CD8-positive, alpha-beta memory T cell (primary cell): ENCODE data around the gene MAPK14. TPM values are rescaled to one million over a fixed set of nuclear protein-coding genes. Genes with fewer than 3 reads are reported as not detected.
"Not testable (repeated sequence)": the region's sequence is repeated elsewhere in the genome, so short reads cannot be mapped to it uniquely, and the experiment has no call there.

Source experiments
- CTCF ChIA-PET: fragments of 350-600 bp; sonication (Branson Sonifier 250); formaldehyde crosslinking; loops from one replicate; lab custom pipeline; 2021; ENCODE audit warnings: antibody characterized with exemption; lab: Charles Lee
- POLR2A ChIA-PET: fragments of 350-600 bp; sonication (Branson Sonifier 250); formaldehyde crosslinking; loops from one replicate; lab custom pipeline; 2021; ENCODE audit warnings: antibody characterized with exemption; lab: Charles Lee
- DNase-seq, 5 donors: peaks; one replicate each; pipeline versions ENCODE4 v3.0.0 to v3.0.0-alpha.2; 2020 to 2022; ENCODE audit warnings: mixed read lengths in 1 of 5
- H3K27ac ChIP-seq: one replicate; pipeline ENCODE4 v1.7.0; 2013; ENCODE audit warnings: low read depth, mild to moderate bottlenecking, low read length, moderate library complexity
- H3K27me3 ChIP-seq: 2 replicates; pipeline ENCODE4 v1.7.0; 2013; ENCODE audit warnings: low read length, mild to moderate bottlenecking; ENCODE audit not compliant: insufficient read depth, poor library complexity, severe bottlenecking
- H3K36me3 ChIP-seq: 2 replicates; pipeline ENCODE4 v1.7.0; 2013; ENCODE audit warnings: mild to moderate bottlenecking, low read length, moderate library complexity; ENCODE audit not compliant: insufficient read depth
- H3K4me1 ChIP-seq: 2 replicates; pipeline ENCODE4 v1.7.0; 2013; ENCODE audit warnings: mild to moderate bottlenecking, low read length, moderate library complexity; ENCODE audit not compliant: insufficient read depth
- H3K4me3 ChIP-seq: 2 replicates; pipeline ENCODE4 v1.7.0; 2013; ENCODE audit warnings: mild to moderate bottlenecking, low read length
- H3K9me3 ChIP-seq: 2 replicates; pipeline ENCODE4 v1.7.0; 2013; ENCODE audit warnings: mild to moderate bottlenecking, low read length
- H3K27ac Mint-ChIP-seq, 8 donors: one replicate each; pipeline ENCODE4 v1.8.0; 2020 to 2021; ENCODE audit warnings: mixed read lengths in 8 of 8, mild to moderate bottlenecking in 6 of 8, inconsistent platforms in 3 of 8, moderate library complexity in 3 of 8
- H3K27me3 Mint-ChIP-seq, 2 donors: one replicate each; pipeline ENCODE4 v1.8.0; 2020 to 2021; ENCODE audit warnings: mixed read lengths in 2 of 2, mild to moderate bottlenecking in 1 of 2, moderate library complexity in 1 of 2
- H3K36me3 Mint-ChIP-seq, 3 donors: one replicate each; pipeline ENCODE4 v1.8.0; 2020 to 2021; ENCODE audit warnings: mixed read lengths in 3 of 3, inconsistent platforms in 1 of 3, mild to moderate bottlenecking in 1 of 3
- H3K4me1 Mint-ChIP-seq, 3 donors: one replicate each; pipeline ENCODE4 v1.8.0; 2020 to 2021; ENCODE audit warnings: mixed read lengths in 3 of 3, inconsistent platforms in 1 of 3, mild to moderate bottlenecking in 1 of 3
- H3K4me3 Mint-ChIP-seq, 7 donors: one replicate each; pipeline ENCODE4 v1.8.0; 2020 to 2021; ENCODE audit warnings: mixed read lengths in 7 of 7, mild to moderate bottlenecking in 6 of 7, moderate library complexity in 4 of 7, inconsistent platforms in 2 of 7
- H3K9me3 Mint-ChIP-seq, 5 donors: one replicate each; pipeline ENCODE4 v1.8.0; 2020 to 2022; ENCODE audit warnings: mixed read lengths in 5 of 5, mild to moderate bottlenecking in 3 of 5, moderate library complexity in 2 of 5, inconsistent platforms in 1 of 5
- polyA plus RNA-seq: library from polyadenylated mRNA; unstranded; fragments of 300-500 nt; fragmentation: Illumina TruSeq; gene quantifications from one replicate; pipeline ENCODE4 v1.2.3, GENCODE V29; 2021
- total RNA-seq, 2 experiments: library from RNA; stranded (reverse); gene quantifications; one replicate each; pipeline ENCODE4 v1.2.3, GENCODE V29; 2021

MAPK14 gene
- total and polyA plus RNA-seq, 3 experiments from 2014 or later = 46.5 to 52.5 (median 48.4) TPM

DNA sequence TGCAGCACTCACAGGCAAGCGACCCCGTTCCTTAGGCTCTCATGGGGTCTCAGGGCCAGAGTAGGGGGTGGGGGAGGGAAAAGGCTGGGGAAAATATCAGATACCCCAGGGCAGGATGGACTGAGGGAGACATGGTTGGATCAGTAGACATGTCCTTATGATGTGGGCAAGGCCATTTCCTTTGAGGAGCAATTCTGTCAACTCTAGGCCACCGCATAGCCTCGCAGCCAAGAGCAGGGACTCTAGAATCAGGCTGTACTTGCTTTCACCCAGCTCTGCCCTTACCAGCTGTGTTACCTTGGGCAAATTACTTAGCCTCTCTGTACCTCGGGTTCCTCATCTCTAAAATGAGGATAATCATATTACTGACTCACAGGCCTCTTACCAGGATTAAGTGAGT is 100.5 kb downstream of the MAPK14 start:
- Mint-ChIP-seq H3K9me3 (no peaks in the 10 kb centered on the region), H3K4me3 (peak overlapping the region in 2 of 7 donors; percentile 50 to 76), H3K27ac (peak overlapping the region in 2 of 8 donors; percentile 51 to 84), H3K36me3 (peaks cover 0 to 10% (median 3%) of the 10 kb centered on the region in 3 donors), H3K4me1 (peaks cover 63 to 83% (median 71%) of the 10 kb centered on the region in 3 donors), H3K27me3 (no peaks in the 10 kb centered on the region)
- no peaks in the 10 kb centered on the region for H3K9me3 ChIP-seq
- no peak for DNase-seq
- H3K4me3 ChIP-seq = no peak overlapping the region
- H3K4me1 ChIP-seq = peaks cover 59% of the 10 kb centered on the region
- H3K36me3 ChIP-seq = peaks cover 3% of the 10 kb centered on the region
- ChIA-PET POLR2A (no interaction called here), CTCF (no interaction called here)
- no peaks in the 10 kb centered on the region for H3K27me3 ChIP-seq
- no peak overlapping the region for H3K27ac ChIP-seq

DNA sequence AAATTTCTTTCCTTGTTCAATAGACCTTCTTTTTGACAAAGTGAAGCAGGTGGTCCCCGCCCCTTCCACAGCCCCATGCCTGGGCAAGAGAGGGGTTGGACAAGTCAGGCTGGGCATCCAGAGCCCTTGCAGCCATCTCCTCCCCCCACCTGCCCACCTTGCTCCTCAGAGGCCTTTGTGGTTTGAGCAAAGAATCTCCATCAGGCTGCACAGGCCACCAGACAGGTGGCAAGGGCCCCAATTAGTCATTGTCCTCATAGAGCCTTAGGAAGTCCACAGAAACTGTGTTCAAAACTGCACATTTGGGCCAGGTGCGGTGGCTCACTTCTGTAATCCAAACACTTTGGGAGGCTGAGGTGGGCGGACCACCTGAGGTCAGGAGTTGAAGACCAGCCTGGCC is 101.2 kb downstream of the MAPK14 start:
- H3K36me3 ChIP-seq = peaks cover 4% of the 10 kb centered on the region
- Mint-ChIP-seq H3K9me3 (no peaks in the 10 kb centered on the region), H3K4me1 (peaks cover 63 to 83% (median 71%) of the 10 kb centered on the region in 3 donors), H3K36me3 (peaks cover 0 to 18% (median 10%) of the 10 kb centered on the region in 3 donors), H3K27ac (peak overlapping the region in 5 of 8 donors; percentile 17 to 84 (median 74)), H3K27me3 (no peaks in the 10 kb centered on the region), H3K4me3 (peak overlapping the region in 6 of 7 donors; percentile 38 to 88 (median 84))
- H3K4me1 ChIP-seq = peaks cover 56% of the 10 kb centered on the region
- no peak overlapping the region for H3K27ac ChIP-seq
- no peak for DNase-seq
- H3K4me3 ChIP-seq = no peak overlapping the region
- no peaks in the 10 kb centered on the region for H3K9me3 ChIP-seq
- H3K27me3 ChIP-seq = no peaks in the 10 kb centered on the region
- CTCF ChIA-PET = no interaction called here
- POLR2A ChIA-PET = no interaction called here

DNA sequence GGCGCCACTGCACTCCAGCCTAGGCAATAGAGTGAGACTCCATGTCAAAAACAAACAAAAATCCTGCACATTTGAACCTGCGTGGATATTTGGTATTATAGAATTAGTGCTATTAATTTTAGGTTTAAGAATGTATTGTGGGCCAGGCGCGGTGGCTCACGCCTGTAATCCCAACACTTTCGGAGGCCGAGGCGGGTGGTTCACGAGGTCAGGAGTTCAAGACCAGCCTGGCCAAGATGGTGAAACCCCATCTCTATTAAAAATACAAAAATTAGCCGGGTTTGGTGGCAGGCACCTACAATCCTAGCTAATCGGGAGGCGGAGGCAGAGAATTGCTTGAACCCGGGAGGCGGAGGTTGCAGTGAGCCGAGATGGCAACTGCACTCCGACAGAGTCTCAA is 101.7 kb downstream of the MAPK14 start:
- H3K9me3 ChIP-seq, DNase-seq, H3K27ac ChIP-seq, H3K9me3 Mint-ChIP-seq, H3K36me3 ChIP-seq, H3K27me3 Mint-ChIP-seq, H3K4me3 ChIP-seq, H3K27me3 ChIP-seq: not testable (repeated sequence)
- POLR2A ChIA-PET = interaction anchor here (2.3 to 2.6 kb wide), 2 partner anchors 68 to 101 kb away, joined by 11 to 14 read pairs; partner anchors contain the start of genes BRPF3 and MAPK14
- peaks cover 59 to 80% (median 72%) of the 10 kb centered on the region in 3 donors for H3K4me1 Mint-ChIP-seq
- H3K27ac Mint-ChIP-seq = peak overlapping the region in 4 of 8 donors; percentile 3 to 96 (median 71)
- CTCF ChIA-PET = interaction anchor here (1.7 to 2.7 kb wide), 2 partner anchors 101 to 173 kb away, joined by 5 to 18 read pairs; partner anchors contain the start of gene MAPK14
- H3K36me3 Mint-ChIP-seq = peaks cover 0 to 20% (median 12%) of the 10 kb centered on the region in 3 donors
- H3K4me3 Mint-ChIP-seq = peak overlapping the region; percentile 37 to 88 (median 85)
- peaks cover 53% of the 10 kb centered on the region for H3K4me1 ChIP-seq

DNA sequence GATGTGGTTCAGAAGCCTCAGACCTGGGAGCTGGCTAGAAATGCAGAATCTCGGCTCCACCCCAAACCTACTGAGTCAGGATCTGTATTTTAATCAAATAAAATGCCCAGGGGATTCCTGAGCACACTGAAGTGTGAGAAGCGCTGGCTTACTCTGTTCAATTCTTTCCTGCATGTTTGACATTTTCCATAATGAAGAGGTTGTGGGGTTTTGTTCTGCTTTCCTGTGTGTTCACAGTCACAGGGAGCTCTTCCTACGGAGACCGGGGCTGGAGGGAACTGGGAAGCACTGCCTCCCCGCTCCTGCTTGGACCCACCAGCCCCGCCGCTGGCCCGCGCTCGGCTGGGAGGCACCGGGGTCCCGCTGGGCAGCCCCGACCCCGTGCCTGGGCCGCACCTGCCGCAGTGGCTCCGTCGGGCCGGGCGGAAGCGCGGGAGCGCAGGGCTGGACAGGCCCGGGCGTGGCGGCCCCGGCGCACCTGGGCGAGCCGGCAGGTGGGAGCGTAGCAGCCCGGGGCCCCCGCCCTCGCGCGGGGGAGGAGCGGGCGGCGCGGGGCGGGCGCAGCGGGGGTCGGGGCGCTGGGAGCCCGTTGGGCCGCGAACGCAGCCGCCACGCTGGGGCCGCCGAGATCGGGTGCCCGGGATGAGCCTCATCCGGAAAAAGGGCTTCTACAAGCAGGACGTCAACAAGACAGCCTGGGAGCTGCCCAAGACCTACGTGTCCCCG is 102.5 kb downstream of the MAPK14 start, which contains the start of gene MAPK13:
Gene MAPK13 (plus strand): TSS at position 573 of the 726 bp plus-strand sequence. CDS start 70 bp downstream, at position 643.
- H3K4me3 Mint-ChIP-seq = peak within 1 kb of the TSS; percentile 88 to 96 (median 89)
- peaks cover 57 to 74% (median 68%) of the 10 kb centered on the region in 3 donors for H3K4me1 Mint-ChIP-seq
- POLR2A ChIA-PET = interaction anchor here (2.3 to 2.6 kb wide), 2 partner anchors 67 to 102 kb away, joined by 11 to 14 read pairs; partner anchors contain the start of genes BRPF3 and MAPK14
- Histone ChIP-seq H3K4me1 (peaks cover 51% of the 10 kb centered on the region), H3K9me3 (no peaks in the 10 kb centered on the region), H3K36me3 (peaks cover 4% of the 10 kb centered on the region), H3K4me3 (peak within 1 kb of the TSS; percentile 86), H3K27me3 (no peaks in the 10 kb centered on the region), H3K27ac (peak within 1 kb of the TSS; percentile 49)
- H3K27ac Mint-ChIP-seq = peak within 1 kb of the TSS; percentile 91 to 96 (median 94)
- peaks cover 0 to 24% (median 13%) of the 10 kb centered on the region in 3 donors for H3K36me3 Mint-ChIP-seq
- no peaks in the 10 kb centered on the region for H3K27me3 Mint-ChIP-seq
- peak in 1 of 5 donors; percentile 51 for DNase-seq
- H3K9me3 Mint-ChIP-seq = no peaks in the 10 kb centered on the region
- CTCF ChIA-PET = interaction anchor here (1.7 to 2.7 kb wide), 3 partner anchors 9 to 172 kb away, joined by 5 to 18 read pairs (median 17); partner anchors contain the start of gene MAPK14

DNA sequence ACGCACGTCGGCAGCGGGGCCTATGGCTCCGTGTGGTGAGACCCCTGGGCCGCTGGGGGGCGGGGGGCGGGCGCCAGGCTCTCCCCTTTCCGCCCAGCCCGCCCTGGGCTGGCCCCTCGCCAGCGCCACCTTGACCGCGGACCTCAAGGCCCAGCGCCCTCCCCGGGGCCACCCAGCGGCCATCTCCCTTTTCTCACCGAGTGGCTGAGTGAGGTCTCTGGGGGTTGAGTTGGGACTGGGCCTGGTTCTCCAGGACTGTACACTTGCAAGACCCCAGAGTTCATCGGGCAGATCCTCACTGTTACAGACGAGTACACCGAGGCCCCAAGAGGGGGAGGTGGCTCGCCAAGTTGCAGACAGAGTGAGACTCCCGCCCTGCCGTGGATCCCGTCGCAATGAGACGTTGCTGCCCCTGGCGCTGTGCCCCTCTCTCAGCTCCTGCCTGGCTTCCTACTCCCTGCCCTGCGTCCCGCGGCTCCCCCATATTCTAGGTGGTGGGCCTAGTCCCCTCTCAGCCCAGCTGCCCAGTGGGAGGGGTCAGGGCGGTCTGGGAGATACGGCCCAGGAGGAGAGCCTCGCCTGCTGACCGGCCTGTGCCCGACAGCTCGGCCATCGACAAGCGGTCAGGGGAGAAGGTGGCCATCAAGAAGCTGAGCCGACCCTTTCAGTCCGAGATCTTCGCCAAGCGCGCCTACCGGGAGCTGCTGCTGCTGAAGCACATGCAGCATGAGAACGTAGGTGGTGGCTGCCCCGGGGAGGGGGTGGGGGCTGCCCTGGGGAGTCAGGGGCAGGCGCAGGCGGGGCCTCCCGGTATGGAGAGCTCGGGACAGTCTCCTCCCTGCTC is 103.3 kb downstream of the MAPK14 start:
- H3K4me1 ChIP-seq = peaks cover 48% of the 10 kb centered on the region
- H3K27me3 Mint-ChIP-seq = no peaks in the 10 kb centered on the region
- peak overlapping the region; percentile 49 for H3K27ac ChIP-seq
- H3K9me3 Mint-ChIP-seq = no peaks in the 10 kb centered on the region
- ChIA-PET POLR2A (interaction anchor here (0.8 to 2.6 kb wide), 10 partner anchors 10 to 238 kb away, joined by 3 to 16 read pairs (median 4); partner anchors contain the start of genes BRPF3 and MAPK14), CTCF (interaction anchor here (0.8 to 2.7 kb wide), 15 partner anchors 9 to 227 kb away, joined by 3 to 18 read pairs (median 4); partner anchors contain the start of gene MAPK14)
- H3K4me3 Mint-ChIP-seq = peak overlapping the region; percentile 88 to 96 (median 89)
- DNase-seq = peak; percentile 44 to 79 (median 58)
- H3K27ac Mint-ChIP-seq = peak overlapping the region; percentile 90 to 96 (median 93)
- peaks cover 9% of the 10 kb centered on the region for H3K36me3 ChIP-seq
- no peaks in the 10 kb centered on the region for H3K27me3 ChIP-seq
- peaks cover 0 to 32% (median 14%) of the 10 kb centered on the region in 3 donors for H3K36me3 Mint-ChIP-seq
- H3K4me3 ChIP-seq = peak overlapping the region; percentile 86
- H3K9me3 ChIP-seq = no peaks in the 10 kb centered on the region
- peaks cover 52 to 67% (median 65%) of the 10 kb centered on the region in 3 donors for H3K4me1 Mint-ChIP-seq

DNA sequence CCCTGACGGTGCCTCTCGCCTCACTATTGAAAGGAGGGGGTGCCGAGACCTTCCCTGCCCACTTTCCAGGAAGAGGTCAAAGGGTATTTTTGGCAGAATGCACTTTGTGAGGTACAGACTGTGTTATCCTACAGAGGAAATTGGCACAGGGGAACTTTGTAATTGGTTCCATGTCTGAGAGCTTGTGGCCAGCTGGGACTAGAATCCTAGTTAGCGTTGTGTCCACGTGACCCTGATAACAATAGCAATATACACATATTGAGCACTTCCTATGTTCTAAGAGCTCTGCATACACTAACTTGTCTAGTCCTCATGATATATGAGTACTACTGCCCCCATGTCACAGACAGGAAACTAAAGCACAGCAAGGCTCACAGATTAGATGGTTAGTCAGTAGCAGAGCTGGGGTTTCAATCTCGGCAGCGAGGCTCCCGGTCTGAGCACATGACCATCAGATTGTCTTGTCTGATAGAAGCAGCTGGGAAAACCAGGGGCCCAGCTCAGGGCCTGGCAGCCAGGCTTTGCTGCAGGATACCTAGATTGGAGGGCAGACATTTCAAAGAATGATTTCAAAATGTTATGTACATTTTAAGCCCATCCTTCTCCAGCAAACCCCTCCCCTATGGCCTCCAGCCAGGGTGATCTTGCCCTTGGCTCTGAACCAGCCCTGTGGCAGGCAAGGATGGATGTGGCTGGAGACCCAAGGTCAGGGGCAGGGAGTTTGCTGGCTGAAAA is 104.1 kb downstream of the MAPK14 start:
- Histone ChIP-seq H3K9me3 (no peaks in the 10 kb centered on the region), H3K36me3 (peaks cover 16% of the 10 kb centered on the region), H3K27ac (peak overlapping the region; percentile 49), H3K4me3 (peak overlapping the region; percentile 86), H3K4me1 (peaks cover 40% of the 10 kb centered on the region), H3K27me3 (no peaks in the 10 kb centered on the region)
- Mint-ChIP-seq H3K27ac (peak overlapping the region; percentile 90 to 96 (median 93)), H3K27me3 (no peaks in the 10 kb centered on the region), H3K36me3 (peaks cover 0 to 39% (median 15%) of the 10 kb centered on the region in 3 donors), H3K9me3 (no peaks in the 10 kb centered on the region), H3K4me3 (peak overlapping the region; percentile 88 to 96 (median 89)), H3K4me1 (peaks cover 44 to 59% (median 57%) of the 10 kb centered on the region in 3 donors)
- ChIA-PET CTCF (interaction anchor here (0.7 to 2.7 kb wide), 18 partner anchors 8 to 228 kb away, joined by 3 to 18 read pairs (median 4); partner anchors contain the start of gene MAPK14), POLR2A (interaction anchor here (0.8 to 2.6 kb wide), 10 partner anchors 10 to 237 kb away, joined by 3 to 16 read pairs (median 4); partner anchors contain the start of genes BRPF3 and MAPK14)
- DNase-seq = peak; percentile 34 to 63 (median 43)
